Endothelial cell of umbilical vein (primary cell): ENCODE results near the gene CDK19. TPM values are rescaled to one million over a fixed set of nuclear protein-coding genes. Genes with fewer than 3 reads are reported as not detected.

Experiments
- BruUV-seq: library from RNA; stranded (reverse); fragments of 400-500 nt; replicated peaks from 2 replicates; lab custom pipeline; 2021; lab: Mats Ljungman, UMichigan
- CTCF ChIA-PET: fragments of 300-600, 350-600 bp; sonication (Branson Sonifier 250); formaldehyde crosslinking; loops from one replicate; lab custom pipeline; 2021; ENCODE audit warnings: antibody characterized with exemption, inconsistent platforms; lab: Charles Lee
- POLR2A ChIA-PET: fragments of 300-600, 350-600 bp; sonication (Branson Sonifier 250); formaldehyde crosslinking; loops from one replicate; lab custom pipeline; 2021; ENCODE audit warnings: antibody characterized with exemption, inconsistent platforms; lab: Charles Lee
- DNase-seq: peaks from one replicate; pipeline ENCODE4 v3.0.0-alpha.2; 2011; ENCODE audit warnings: low read depth, low spot score
- FAIRE-seq: peaks from 2 replicates; lab custom pipeline; 2011; peaks lifted over from hg19 to GRCh38; lab: Jason Lieb, UNC
- H2AFZ ChIP-seq: 2 replicates; pipeline ENCODE4 v1.6.0; 2012; ENCODE audit warnings: low read depth, low read length, control low read depth, inconsistent platforms
- H3K27ac ChIP-seq: 2 replicates; pipeline ENCODE4 v1.5.1; 2011; ENCODE audit warnings: low read depth, mild to moderate bottlenecking, control low read depth, low read length, moderate library complexity; ENCODE audit not compliant: insufficient read depth
- H3K27me3 ChIP-seq, 2 experiments: 2 replicates each; pipeline versions ENCODE4 v1.6.0 to v1.6.1; 2011; ENCODE audit warnings: low read length in 2 of 2, mixed read lengths in 1 of 2; ENCODE audit not compliant: control insufficient read depth in 2 of 2, insufficient read depth in 2 of 2
- H3K36me3 ChIP-seq, 2 experiments: 2 replicates in 1 of 2; 3 replicates in 1 of 2; pipeline ENCODE4 v1.5.1; 2011; ENCODE audit warnings: low read length in 2 of 2, mild to moderate bottlenecking in 1 of 2, moderate library complexity in 1 of 2; ENCODE audit not compliant: control insufficient read depth in 2 of 2, insufficient read depth in 2 of 2; ENCODE audit errors: extremely low read depth in 1 of 2
- H3K4me1 ChIP-seq: 3 replicates; pipeline ENCODE4 v1.5.1; 2011; ENCODE audit warnings: mild to moderate bottlenecking, low read length; ENCODE audit not compliant: control insufficient read depth, insufficient read depth; ENCODE audit errors: extremely low read depth
- H3K4me2 ChIP-seq: 2 replicates; pipeline ENCODE4 v1.6.1; 2011; ENCODE audit warnings: low read length, control low read depth, mixed read lengths; ENCODE audit not compliant: insufficient read depth
- H3K4me3 ChIP-seq, 3 experiments: fragments of 200-600 bp in 1 of 3; sonication (generic), shearing (Covaris generic) in 1 of 3; replicated peaks in 1 of 3; 2 replicates each; pipeline ENCODE4 v1.5.1; 2011 to 2016; ENCODE audit warnings: control low read depth in 3 of 3, low read length in 3 of 3, mild to moderate bottlenecking in 2 of 3, inconsistent platforms in 1 of 3, low read depth in 1 of 3, moderate library complexity in 1 of 3; ENCODE audit not compliant: insufficient read depth in 1 of 3
- H3K79me2 ChIP-seq: 2 replicates; pipeline ENCODE4 v1.6.0; 2012; ENCODE audit warnings: low read length, inconsistent platforms; ENCODE audit not compliant: control insufficient read depth, insufficient read depth
- H3K9ac ChIP-seq: replicated peaks from 2 replicates; pipeline ENCODE3; 2011; ENCODE audit warnings: low read length, control low read depth; ENCODE audit not compliant: insufficient read depth; ENCODE audit errors: extremely low read depth
- H3K9me1 ChIP-seq: replicated peaks from 3 replicates; pipeline ENCODE4 v1.6.0; 2011; ENCODE audit warnings: mild to moderate bottlenecking, low read length; ENCODE audit not compliant: control insufficient read depth, insufficient read depth; ENCODE audit errors: extremely low read depth
- H3K9me3 ChIP-seq: replicated peaks from 2 replicates; pipeline ENCODE4 v1.5.1; 2012; ENCODE audit warnings: low read length, inconsistent platforms; ENCODE audit not compliant: control insufficient read depth, insufficient read depth
- H4K20me1 ChIP-seq: replicated peaks from 2 replicates; pipeline ENCODE3; 2011; ENCODE audit warnings: mild to moderate bottlenecking, low read length; ENCODE audit not compliant: control insufficient read depth, insufficient read depth; ENCODE audit errors: extremely low read depth
- CTCF ChIP-seq, 2 donors: IDR thresholded peaks; 1 replicate in 1 of 2; 2 replicates in 1 of 2; pipeline ENCODE4 v1.5.1; 2011; ENCODE audit warnings: low read length in 2 of 2, mild to moderate bottlenecking in 2 of 2, moderate library complexity in 2 of 2, control low read depth in 1 of 2, inconsistent platforms in 1 of 2, low read depth in 1 of 2; ENCODE audit not compliant: insufficient read depth in 1 of 2; ENCODE audit errors: extremely low read depth in 1 of 2
- EZH2 ChIP-seq: IDR thresholded peaks from 2 replicates; pipeline ENCODE4 v1.6.1; 2012; ENCODE audit warnings: borderline replicate concordance, low read depth, mild to moderate bottlenecking, moderate library complexity, low read length, inconsistent platforms; ENCODE audit not compliant: severe bottlenecking
- FOS ChIP-seq: IDR thresholded peaks from 2 replicates; pipeline ENCODE4 v1.6.1; 2011; ENCODE audit warnings: mild to moderate bottlenecking, low read length, moderate library complexity, borderline replicate concordance; ENCODE audit not compliant: insufficient read depth
- GATA2 ChIP-seq: IDR thresholded peaks from 2 replicates; pipeline ENCODE4 v1.7.0; 2011; ENCODE audit warnings: low read depth, mild to moderate bottlenecking, moderate library complexity, mixed read lengths, low read length; ENCODE audit not compliant: insufficient read length, insufficient read depth
- JUN ChIP-seq: IDR thresholded peaks from 2 replicates; pipeline ENCODE4 v1.6.1; 2011; ENCODE audit warnings: borderline replicate concordance, low read depth; ENCODE audit not compliant: insufficient read length, insufficient read depth
- MAX ChIP-seq: IDR thresholded peaks from 2 replicates; pipeline ENCODE4 v1.6.1; 2011; ENCODE audit not compliant: insufficient read depth, insufficient read length
- MYC ChIP-seq: IDR thresholded peaks from one replicate; pipeline ENCODE4 v1.6.1; 2011; ENCODE audit warnings: mild to moderate bottlenecking, low read depth, low read length
- POLR2A ChIP-seq: IDR thresholded peaks from 2 replicates; pipeline ENCODE4 v1.6.1; 2012; ENCODE audit warnings: low read depth, mild to moderate bottlenecking, control low read depth, low read length
- POLR2AphosphoS5 ChIP-seq: IDR thresholded peaks from 2 replicates; pipeline ENCODE4 v1.6.1; 2012; ENCODE audit warnings: low read depth, mild to moderate bottlenecking, control low read depth, low read length, moderate library complexity; ENCODE audit not compliant: insufficient read depth
- dilution Hi-C: fragments of 300-500 bp; cut with MboI; formaldehyde crosslinking; loops from one replicate; pipeline ENCODE4 v1.15.0; 2019; ENCODE audit warnings: low sequenced_read_pairs; ENCODE audit not compliant: extremely low pct_ligation_motif_present
- intact Hi-C: fragments of 100-400 bp; cut with micrococcal nuclease; formaldehyde crosslinking; loops from one replicate; pipeline ENCODE4 v1.10.0; 2022
- polyA plus RNA-seq, 4 experiments: library from polyadenylated mRNA; depleted of rRNA in 3 of 4; stranded (reverse) in 3 of 4; unstranded in 1 of 4; fragments of >200 nt; gene quantifications; 2 replicates each; pipeline versions ENCODE4 v1.2.1 to v1.2.3, GENCODE V29; 2011 to 2012; ENCODE audit warnings: missing spikeins in 1 of 4
- total RNA-seq: library from RNA; stranded (reverse); gene quantifications from 2 replicates; pipeline ENCODE4 v1.2.3, GENCODE V29; 2021

Gene CDK19
- total and polyA plus RNA-seq, 2 donors (not counting 3 experiments of a cell fraction or from before 2014, with no cell fraction given): 4.6 to 12.1 TPM

GRCh38 chr6:110831405-110831804, 16.1 kb upstream of the CDK19 start:
- ChIA-PET CTCF (no interaction called here), POLR2A (no interaction called here)
- intact Hi-C loops (no loop called here), dilution Hi-C loops (no loop called here)
- Histone ChIP-seq H3K4me3 (no peak overlapping the region), H3K9ac (no peak overlapping the region), H2AFZ (no peak overlapping the region), H3K4me2 (no peak overlapping the region), H3K27ac (no peak overlapping the region), H3K4me1 (no peaks in the 10 kb centered on the region), H4K20me1 (no peaks in the 10 kb centered on the region), H3K79me2 (no peaks in the 10 kb centered on the region), H3K9me3 (no peaks in the 10 kb centered on the region), H3K9me1 (no peaks in the 10 kb centered on the region), H3K27me3 (no peaks in the 10 kb centered on the region), H3K36me3 (no peaks in the 10 kb centered on the region)
- BruUV-seq: no TSS peak
- FAIRE-seq (no peak), DNase-seq (no peak)
- TF ChIP-seq MAX (no peak), GATA2 (no peak), POLR2A (no peak), POLR2AphosphoS5 (no peak), CTCF (IDR thresholded peaks at IDR 0.05; ENCODE audit: extremely low read depth in 1 of 2, insufficient read depth in 1 of 2, low read depth in 1 of 2, low read length in 2 of 2) (no peak), EZH2 (no peak), FOS (no peak), MYC (no peak), JUN (no peak)
